Loucy (cell line): ENCODE data around the gene NCF2.
A peak's percentile ranks its signal among the peaks of the same experiment; 100 is the strongest.

Experiments
- H2AFZ ChIP-seq: fragments of 200-600 bp; sonication (generic); 2 replicates; pipeline ENCODE4 v1.6.0; 2016; ENCODE audit warnings: antibody characterized with exemption, mild to moderate bottlenecking, low read length, moderate library complexity
- H3F3A ChIP-seq: fragments of 200-600 bp; 2 replicates; pipeline ENCODE4 v1.6.0; 2016; ENCODE audit warnings: antibody characterized with exemption, low read depth, mild to moderate bottlenecking
- H3K27me3 ChIP-seq: fragments of 200-600 bp; sonication (generic); 2 replicates; pipeline ENCODE4 v1.6.1; 2014; ENCODE audit warnings: low read length, mild to moderate bottlenecking; ENCODE audit not compliant: insufficient read depth, poor library complexity, severe bottlenecking
- H3K36me3 ChIP-seq: fragments of 200-600 bp; sonication (generic); 2 replicates; pipeline ENCODE4 v1.6.1; 2016; ENCODE audit warnings: low read length; ENCODE audit not compliant: insufficient read depth
- H3K4me1 ChIP-seq: fragments of 200-600 bp; sonication (generic); 2 replicates; pipeline ENCODE4 v1.5.1; 2014; ENCODE audit warnings: low read length, mild to moderate bottlenecking; ENCODE audit not compliant: insufficient read depth, poor library complexity, severe bottlenecking
- H3K4me2 ChIP-seq: fragments of 200-600 bp; sonication (generic); 2 replicates; pipeline ENCODE4 v1.6.0; 2014; ENCODE audit warnings: antibody characterized with exemption, low read length, low read depth, mild to moderate bottlenecking; ENCODE audit not compliant: poor library complexity, severe bottlenecking
- H3K4me3 ChIP-seq: fragments of 200-600 bp; sonication (generic); 2 replicates; pipeline ENCODE4 v1.5.1; 2014; ENCODE audit warnings: low read length, mild to moderate bottlenecking, mixed read lengths; ENCODE audit not compliant: poor library complexity, severe bottlenecking
- H3K79me2 ChIP-seq: fragments of 200-600 bp; sonication (generic); 2 replicates; pipeline ENCODE4 v1.6.1; 2014; ENCODE audit warnings: low read length; ENCODE audit not compliant: insufficient read depth
- H3K9ac ChIP-seq: fragments of 200-600 bp; sonication (generic); 2 replicates; pipeline ENCODE4 v1.6.0; 2014; ENCODE audit warnings: mild to moderate bottlenecking, low read depth, low read length, moderate library complexity; ENCODE audit not compliant: poor library complexity, severe bottlenecking
- H3K9me2 ChIP-seq: fragments of 200-600 bp; sonication (generic); replicated peaks from 2 replicates; pipeline ENCODE4 v1.6.1; 2016; ENCODE audit warnings: low read depth, low read length, mixed read lengths
- H3K9me3 ChIP-seq: fragments of 200-600 bp; sonication (generic); 2 replicates; pipeline ENCODE4 v1.6.1; 2014; ENCODE audit warnings: mild to moderate bottlenecking, antibody characterized with exemption, low read length, low read depth; ENCODE audit not compliant: insufficient read depth
- H4K20me1 ChIP-seq: fragments of 200-600 bp; sonication (generic); 2 replicates; pipeline ENCODE4 v1.6.0; 2014; ENCODE audit warnings: antibody characterized with exemption, low read length, mild to moderate bottlenecking; ENCODE audit not compliant: insufficient read depth, poor library complexity, severe bottlenecking
- EZH2phosphoT487 ChIP-seq: fragments of 200-600 bp; IDR thresholded peaks from 2 replicates; pipeline ENCODE4 v1.6.1; 2018; ENCODE audit warnings: antibody characterized with exemption, mild to moderate bottlenecking, moderate library complexity, borderline replicate concordance
- TF ChIP-seq, protein P1 (sequence below): fragments of 200-600 bp; sonication (generic); conservative IDR thresholded peaks from 2 replicates; pipeline ENCODE4 v1.5.1; 2014; ENCODE audit warnings: mild to moderate bottlenecking, antibody characterized with exemption, low read length

Gene NCF2

GRCh38 chr1:183600136-183600535, 9.9 kb upstream of the NCF2 start:
- Histone ChIP-seq H4K20me1 (no peaks in the 10 kb centered on the region), H3K9ac (no peak overlapping the region), H3K4me2 (no peak overlapping the region), H3K4me3 (no peak overlapping the region), H3F3A (no peaks in the 10 kb centered on the region), H3K9me3 (no peaks in the 10 kb centered on the region), H3K4me1 (peaks cover 5% of the 10 kb centered on the region), H2AFZ (no peak overlapping the region), H3K36me3 (no peaks in the 10 kb centered on the region), H3K79me2 (no peaks in the 10 kb centered on the region), H3K27me3 (no peaks in the 10 kb centered on the region), H3K9me2 (no peaks in the 10 kb centered on the region)
- TF ChIP-seq EZH2phosphoT487 = no peak
- TF ChIP-seq, protein P1, sequence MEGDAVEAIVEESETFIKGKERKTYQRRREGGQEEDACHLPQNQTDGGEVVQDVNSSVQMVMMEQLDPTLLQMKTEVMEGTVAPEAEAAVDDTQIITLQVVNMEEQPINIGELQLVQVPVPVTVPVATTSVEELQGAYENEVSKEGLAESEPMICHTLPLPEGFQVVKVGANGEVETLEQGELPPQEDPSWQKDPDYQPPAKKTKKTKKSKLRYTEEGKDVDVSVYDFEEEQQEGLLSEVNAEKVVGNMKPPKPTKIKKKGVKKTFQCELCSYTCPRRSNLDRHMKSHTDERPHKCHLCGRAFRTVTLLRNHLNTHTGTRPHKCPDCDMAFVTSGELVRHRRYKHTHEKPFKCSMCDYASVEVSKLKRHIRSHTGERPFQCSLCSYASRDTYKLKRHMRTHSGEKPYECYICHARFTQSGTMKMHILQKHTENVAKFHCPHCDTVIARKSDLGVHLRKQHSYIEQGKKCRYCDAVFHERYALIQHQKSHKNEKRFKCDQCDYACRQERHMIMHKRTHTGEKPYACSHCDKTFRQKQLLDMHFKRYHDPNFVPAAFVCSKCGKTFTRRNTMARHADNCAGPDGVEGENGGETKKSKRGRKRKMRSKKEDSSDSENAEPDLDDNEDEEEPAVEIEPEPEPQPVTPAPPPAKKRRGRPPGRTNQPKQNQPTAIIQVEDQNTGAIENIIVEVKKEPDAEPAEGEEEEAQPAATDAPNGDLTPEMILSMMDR = no peak

DNA sequence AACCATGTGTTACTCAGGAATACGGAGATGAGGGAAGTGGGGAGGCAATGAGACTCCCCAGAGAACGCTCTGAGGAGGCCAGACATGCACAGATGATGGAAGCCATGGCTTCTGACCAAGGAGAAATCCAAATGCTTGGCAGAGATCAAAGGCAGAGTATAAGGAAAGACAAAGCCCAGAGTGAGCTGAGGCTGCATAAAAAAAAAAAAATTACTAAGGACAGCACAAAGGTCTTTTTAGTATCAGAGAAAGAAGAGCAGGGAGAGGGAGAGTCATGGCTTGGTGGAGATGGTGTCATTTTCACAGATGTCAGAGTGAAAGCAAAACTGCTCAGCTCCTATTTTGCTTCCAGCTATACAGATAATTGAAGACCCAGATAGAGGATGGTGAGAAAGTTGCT, 8.1 kb upstream of the NCF2 start:
- H3K4me2 ChIP-seq = no peak overlapping the region

GRCh38 chr1:183597656-183598347, 7.5 kb upstream of the NCF2 start:
- Histone ChIP-seq H4K20me1 (no peaks in the 10 kb centered on the region), H3F3A (no peaks in the 10 kb centered on the region), H3K9me3 (no peaks in the 10 kb centered on the region), H3K4me2 (no peak overlapping the region), H3K9me2 (no peaks in the 10 kb centered on the region), H3K79me2 (no peaks in the 10 kb centered on the region), H2AFZ (peak overlapping the region; percentile 45; the same call in 1 of the 2 replicates), H3K4me1 (no peaks in the 10 kb centered on the region), H3K4me3 (no peak overlapping the region), H3K36me3 (no peaks in the 10 kb centered on the region), H3K9ac (no peak overlapping the region), H3K27me3 (no peaks in the 10 kb centered on the region)
- TF ChIP-seq EZH2phosphoT487 = no peak
- TF ChIP-seq, protein P1 = no peak

More for the DNA sequence above, 8.1 kb upstream of the NCF2 start:
- no peaks in the 10 kb centered on the region for H3K79me2 ChIP-seq
- H3K9ac ChIP-seq = no peak overlapping the region
- no peak overlapping the region for H3K4me3 ChIP-seq
- H3K9me2 ChIP-seq = no peaks in the 10 kb centered on the region
- no peaks in the 10 kb centered on the region for H3F3A ChIP-seq
- no peaks in the 10 kb centered on the region for H3K36me3 ChIP-seq
- H3K27me3 ChIP-seq = no peaks in the 10 kb centered on the region
- H2AFZ ChIP-seq = peak overlapping the region; percentile 52; the same call in 1 of the 2 replicates
- no peaks in the 10 kb centered on the region for H3K9me3 ChIP-seq
- H3K4me1 ChIP-seq = no peaks in the 10 kb centered on the region
- H4K20me1 ChIP-seq = no peaks in the 10 kb centered on the region
- TF ChIP-seq, protein P1 = no peak
- TF ChIP-seq EZH2phosphoT487 = no peak
